HEK293 (cell line): Measurements from ENCODE around the gene RFPL2.
"Not testable (repeated sequence)": the region's sequence is repeated elsewhere in the genome, so short reads cannot be mapped to it uniquely, and the experiment has no call there.

Source experiments
- CTCF ChIA-PET: fragments of 350-600 bp; formaldehyde crosslinking; extraction: SDS; loops from one replicate; lab custom pipeline; 2021; ENCODE audit warnings: antibody characterized with exemption; lab: Yijun Ruan, JAX
- POLR2A ChIA-PET: fragments of 300-600 bp; formaldehyde crosslinking; extraction: SDS; loops from one replicate; lab custom pipeline; 2020; ENCODE audit warnings: antibody characterized with exemption, inconsistent platforms; lab: Yijun Ruan, JAX
- H3K27ac ChIP-seq: fragments of 200-500 bp; sonication (Bioruptor generic); 2 replicates; pipeline ENCODE4 v1.5.1; 2014; ENCODE audit warnings: low read depth, low read length, control low read depth, inconsistent platforms; ENCODE audit errors: extremely low read depth
- H3K36me3 ChIP-seq, 2 experiments: fragments of 200-500 bp in 1 of 2; sonication (Bioruptor generic) in 1 of 2; 1 replicate in 1 of 2; 2 replicates in 1 of 2; pipeline ENCODE4 v1.5.1; 2014 to 2017; ENCODE audit warnings: inconsistent platforms in 2 of 2, low read length in 2 of 2; ENCODE audit not compliant: control insufficient read depth in 2 of 2, insufficient read depth in 1 of 2
- H3K4me1 ChIP-seq: fragments of 200-500 bp; sonication (Bioruptor generic); 2 replicates; pipeline ENCODE4 v1.5.1; 2014; ENCODE audit warnings: mild to moderate bottlenecking, low read length, inconsistent platforms; ENCODE audit not compliant: control insufficient read depth, insufficient read depth
- H3K4me3 ChIP-seq: 2 replicates; pipeline ENCODE4 v1.5.1; 2011; ENCODE audit warnings: low read depth, mild to moderate bottlenecking, control low read depth, low read length, moderate library complexity
- H3K9me3 ChIP-seq: fragments of 200-500 bp; sonication (Bioruptor generic); 2 replicates; pipeline ENCODE4 v1.5.1; 2014; ENCODE audit warnings: low read depth, low read length, inconsistent platforms; ENCODE audit not compliant: control insufficient read depth, insufficient read depth
- GLIS2 ChIP-seq: fragments of 450-650 bp; formaldehyde crosslinking; IDR thresholded peaks from 2 replicates; pipeline ENCODE4 v1.5.1; 2016; ENCODE audit warnings: missing biosample characterization, missing genetic modification characterization
- PATZ1 ChIP-seq: fragments of 450-650 bp; formaldehyde crosslinking; IDR thresholded peaks from 2 replicates; pipeline ENCODE4 v1.5.1; 2016; ENCODE audit warnings: missing biosample characterization, missing genetic modification characterization
- ZBTB17 ChIP-seq: fragments of 450-650 bp; formaldehyde crosslinking; IDR thresholded peaks from 2 replicates; pipeline ENCODE4 v1.5.1; 2016; ENCODE audit warnings: missing biosample characterization, missing genetic modification characterization
- ZBTB48 ChIP-seq: fragments of 450-650 bp; formaldehyde crosslinking; IDR thresholded peaks from 2 replicates; pipeline ENCODE4 v1.5.1; 2016; ENCODE audit warnings: missing biosample characterization, missing genetic modification characterization
- ZFHX2 ChIP-seq: fragments of 450-650 bp; formaldehyde crosslinking; conservative IDR thresholded peaks from 2 replicates; pipeline ENCODE4 v1.5.1; 2016; ENCODE audit warnings: missing biosample characterization, missing genetic modification characterization
- ZNF121 ChIP-seq: fragments of 450-650 bp; formaldehyde crosslinking; IDR thresholded peaks from 2 replicates; pipeline ENCODE4 v1.5.1; 2016; ENCODE audit warnings: missing biosample characterization, missing genetic modification characterization
- ZNF132 ChIP-seq: fragments of 450-650 bp; formaldehyde crosslinking; IDR thresholded peaks from 2 replicates; pipeline ENCODE4 v1.5.1; 2017; ENCODE audit warnings: missing biosample characterization, missing genetic modification characterization, borderline replicate concordance
- ZNF174 ChIP-seq: fragments of 450-650 bp; formaldehyde crosslinking; IDR thresholded peaks from 2 replicates; pipeline ENCODE4 v1.5.0; 2017; ENCODE audit warnings: missing biosample characterization, mild to moderate bottlenecking, missing genetic modification characterization
- ZNF266 ChIP-seq: fragments of 450-650 bp; formaldehyde crosslinking; IDR thresholded peaks from 2 replicates; pipeline ENCODE4 v1.5.1; 2016; ENCODE audit warnings: missing biosample characterization, missing genetic modification characterization, low read depth
- ZNF514 ChIP-seq: fragments of 450-650 bp; formaldehyde crosslinking; IDR thresholded peaks from 2 replicates; pipeline ENCODE4 v1.5.1; 2016; ENCODE audit warnings: missing biosample characterization, missing genetic modification characterization
- ZNF580 ChIP-seq: fragments of 450-650 bp; formaldehyde crosslinking; IDR thresholded peaks from 2 replicates; pipeline ENCODE4 v1.5.1; 2016; ENCODE audit warnings: missing biosample characterization, missing genetic modification characterization
- ZNF660 ChIP-seq: fragments of 450-650 bp; IDR thresholded peaks from 2 replicates; pipeline ENCODE4 v1.5.1; 2018; ENCODE audit warnings: missing biosample characterization, mild to moderate bottlenecking, missing genetic modification characterization
- TF ChIP-seq, protein P1 (sequence below): fragments of 450-650 bp; formaldehyde crosslinking; IDR thresholded peaks from 2 replicates; pipeline ENCODE4 v1.5.1; 2016; ENCODE audit warnings: missing biosample characterization, missing genetic modification characterization
- TF ChIP-seq, protein P2 (sequence below): fragments of 450-650 bp; formaldehyde crosslinking; IDR thresholded peaks from 2 replicates; pipeline ENCODE4 v1.5.1; 2016; ENCODE audit warnings: missing biosample characterization, missing genetic modification characterization

The RFPL2 gene

GRCh38 chr22:32175115-32175514 lies 29.8 kb downstream of the RFPL2 start:
- TF ChIP-seq ZNF514 (tag by site-specific recombination) (no peak), ZBTB48 (tag by site-specific recombination) (no peak)
- CTCF ChIA-PET: no interaction called here
- Histone ChIP-seq H3K9me3 (no peaks in the 10 kb centered on the region), H3K4me1 (no peaks in the 10 kb centered on the region), H3K4me3 (no peak overlapping the region), H3K36me3 (no peaks in the 10 kb centered on the region), H3K27ac (no peak overlapping the region)
- POLR2A ChIA-PET: no interaction called here

GRCh38 chr22:32165681-32166080 lies 39.2 kb downstream of the RFPL2 start:
- ChIA-PET POLR2A (interaction anchor here (0.6 kb wide), 1 partner anchor 507 kb away, joined by 3 read pairs; no protein-coding TSS in a partner anchor), CTCF (interaction anchor here (0.9 kb wide), 1 partner anchor 212 kb away, joined by 3 read pairs; no protein-coding TSS in a partner anchor)
- no peaks in the 10 kb centered on the region for H3K36me3 ChIP-seq
- peaks cover 12% of the 10 kb centered on the region for H3K4me1 ChIP-seq
- no peak for TF ChIP-seq ZNF580 (tag by site-specific recombination)
- no peak for TF ChIP-seq ZNF174
- no peak for TF ChIP-seq PATZ1
- TF ChIP-seq ZNF121 (tag by site-specific recombination): no peak
- TF ChIP-seq GLIS2 (tag by site-specific recombination): no peak
- TF ChIP-seq, protein P1, sequence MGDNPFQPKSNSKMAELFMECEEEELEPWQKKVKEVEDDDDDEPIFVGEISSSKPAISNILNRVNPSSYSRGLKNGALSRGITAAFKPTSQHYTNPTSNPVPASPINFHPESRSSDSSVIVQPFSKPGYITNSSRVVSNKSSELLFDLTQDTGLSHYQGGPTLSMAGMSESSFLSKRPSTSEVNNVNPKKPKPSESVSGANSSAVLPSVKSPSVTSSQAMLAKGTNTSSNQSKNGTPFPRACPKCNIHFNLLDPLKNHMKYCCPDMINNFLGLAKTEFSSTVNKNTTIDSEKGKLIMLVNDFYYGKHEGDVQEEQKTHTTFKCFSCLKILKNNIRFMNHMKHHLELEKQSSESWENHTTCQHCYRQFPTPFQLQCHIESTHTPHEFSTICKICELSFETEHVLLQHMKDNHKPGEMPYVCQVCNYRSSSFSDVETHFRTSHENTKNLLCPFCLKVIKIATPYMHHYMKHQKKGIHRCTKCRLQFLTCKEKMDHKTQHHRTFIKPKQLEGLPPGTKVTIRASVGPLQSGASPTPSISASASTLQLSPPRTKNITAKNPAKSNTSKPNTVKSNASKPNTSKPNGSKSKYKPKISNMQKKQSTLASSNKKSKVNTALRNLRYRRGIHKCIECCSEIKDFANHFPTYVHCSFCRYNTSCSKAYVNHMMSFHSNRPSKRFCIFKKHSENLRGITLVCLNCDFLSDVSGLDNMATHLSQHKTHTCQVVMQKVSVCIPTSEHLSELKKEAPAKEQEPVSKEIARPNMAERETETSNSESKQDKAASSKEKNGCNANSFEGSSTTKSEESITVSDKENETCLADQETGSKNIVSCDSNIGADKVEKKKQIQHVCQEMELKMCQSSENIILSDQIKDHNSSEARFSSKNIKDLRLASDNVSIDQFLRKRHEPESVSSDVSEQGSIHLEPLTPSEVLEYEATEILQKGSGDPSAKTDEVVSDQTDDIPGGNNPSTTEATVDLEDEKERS: no peak
- H3K27ac ChIP-seq: no peak overlapping the region
- no peak overlapping the region for H3K4me3 ChIP-seq
- H3K9me3 ChIP-seq: no peaks in the 10 kb centered on the region

- ChIA-PET POLR2A (no interaction called here), CTCF (interaction anchor here (0.6 to 1.2 kb wide), 3 partner anchors 22 to 187 kb away, joined by 3 to 7 read pairs (median 3); no protein-coding TSS in a partner anchor)
- no peaks in the 10 kb centered on the region for H3K36me3 ChIP-seq
- H3K27ac ChIP-seq: no peak overlapping the region
- TF ChIP-seq ZNF132 (tag by site-specific recombination) (no peak), ZNF266 (tag by site-specific recombination) (no peak), ZFHX2 (tag by site-specific recombination) (0 out of 2 replicates have a peak, but pooled peaks have one; percentile 14), ZBTB17 (tag by site-specific recombination) (peak; percentile 63), ZNF660 (tag by site-specific recombination) (no peak)
- TF ChIP-seq, protein P2, sequence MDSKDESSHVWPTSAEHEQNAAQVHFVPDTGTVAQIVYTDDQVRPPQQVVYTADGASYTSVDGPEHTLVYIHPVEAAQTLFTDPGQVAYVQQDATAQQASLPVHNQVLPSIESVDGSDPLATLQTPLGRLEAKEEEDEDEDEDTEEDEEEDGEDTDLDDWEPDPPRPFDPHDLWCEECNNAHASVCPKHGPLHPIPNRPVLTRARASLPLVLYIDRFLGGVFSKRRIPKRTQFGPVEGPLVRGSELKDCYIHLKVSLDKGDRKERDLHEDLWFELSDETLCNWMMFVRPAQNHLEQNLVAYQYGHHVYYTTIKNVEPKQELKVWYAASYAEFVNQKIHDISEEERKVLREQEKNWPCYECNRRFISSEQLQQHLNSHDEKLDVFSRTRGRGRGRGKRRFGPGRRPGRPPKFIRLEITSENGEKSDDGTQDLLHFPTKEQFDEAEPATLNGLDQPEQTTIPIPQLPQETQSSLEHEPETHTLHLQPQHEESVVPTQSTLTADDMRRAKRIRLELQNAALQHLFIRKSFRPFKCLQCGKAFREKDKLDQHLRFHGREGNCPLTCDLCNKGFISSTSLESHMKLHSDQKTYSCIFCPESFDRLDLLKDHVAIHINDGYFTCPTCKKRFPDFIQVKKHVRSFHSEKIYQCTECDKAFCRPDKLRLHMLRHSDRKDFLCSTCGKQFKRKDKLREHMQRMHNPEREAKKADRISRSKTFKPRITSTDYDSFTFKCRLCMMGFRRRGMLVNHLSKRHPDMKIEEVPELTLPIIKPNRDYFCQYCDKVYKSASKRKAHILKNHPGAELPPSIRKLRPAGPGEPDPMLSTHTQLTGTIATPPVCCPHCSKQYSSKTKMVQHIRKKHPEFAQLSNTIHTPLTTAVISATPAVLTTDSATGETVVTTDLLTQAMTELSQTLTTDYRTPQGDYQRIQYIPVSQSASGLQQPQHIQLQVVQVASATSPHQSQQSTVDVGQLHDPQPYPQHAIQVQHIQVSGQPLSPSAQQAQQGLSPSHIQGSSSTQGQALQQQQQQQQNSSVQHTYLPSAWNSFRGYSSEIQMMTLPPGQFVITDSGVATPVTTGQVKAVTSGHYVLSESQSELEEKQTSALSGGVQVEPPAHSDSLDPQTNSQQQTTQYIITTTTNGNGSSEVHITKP (tag by site-specific recombination): no peak
- no peaks in the 10 kb centered on the region for H3K9me3 ChIP-seq
- H3K4me3 ChIP-seq: no peak overlapping the region
- H3K4me1 ChIP-seq: peaks cover 12% of the 10 kb centered on the region
Observed at GRCh38 chr22:32164075-32164860, 40.6 kb downstream of the RFPL2 start.

DNA sequence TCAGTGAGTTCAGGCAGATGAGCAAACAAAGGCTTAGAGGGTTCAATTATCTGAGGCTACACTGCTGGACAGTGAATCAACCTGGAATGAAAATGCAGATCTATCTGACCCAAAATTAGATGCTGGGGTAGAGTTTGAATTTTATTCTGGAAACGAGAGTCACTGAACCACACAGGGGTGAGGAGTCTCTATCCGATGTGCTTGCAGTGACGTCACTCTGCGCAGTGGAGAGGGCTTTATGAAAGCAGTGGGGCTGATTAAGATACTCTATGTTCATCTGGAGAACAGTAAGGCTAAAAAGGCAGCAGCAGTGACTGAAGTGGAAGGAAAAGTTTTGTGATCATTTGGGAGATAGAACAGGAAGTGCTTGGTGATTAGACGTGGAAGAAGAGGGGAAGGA lies 44.5 kb downstream of the RFPL2 start:
- H3K4me3 ChIP-seq, H3K27ac ChIP-seq, POLR2A ChIA-PET, H3K9me3 ChIP-seq, H3K36me3 ChIP-seq, CTCF ChIA-PET: not testable (repeated sequence)
- H3K4me1 ChIP-seq: peaks cover 12% of the 10 kb centered on the region
